AG09319 (cell line): ENCODE results near the gene ARHGAP8.

Experiments
- DNase-seq: peaks from one replicate; pipeline ENCODE4 v3.0.0-alpha.2; 2010; ENCODE audit warnings: low read depth; ENCODE audit errors: extremely low read depth
- CTCF ChIP-seq: IDR thresholded peaks from 2 replicates; pipeline ENCODE4 v1.5.1; 2011; ENCODE audit warnings: low read depth, mild to moderate bottlenecking, inconsistent platforms, low read length, moderate library complexity

ARHGAP8 gene

DNA sequence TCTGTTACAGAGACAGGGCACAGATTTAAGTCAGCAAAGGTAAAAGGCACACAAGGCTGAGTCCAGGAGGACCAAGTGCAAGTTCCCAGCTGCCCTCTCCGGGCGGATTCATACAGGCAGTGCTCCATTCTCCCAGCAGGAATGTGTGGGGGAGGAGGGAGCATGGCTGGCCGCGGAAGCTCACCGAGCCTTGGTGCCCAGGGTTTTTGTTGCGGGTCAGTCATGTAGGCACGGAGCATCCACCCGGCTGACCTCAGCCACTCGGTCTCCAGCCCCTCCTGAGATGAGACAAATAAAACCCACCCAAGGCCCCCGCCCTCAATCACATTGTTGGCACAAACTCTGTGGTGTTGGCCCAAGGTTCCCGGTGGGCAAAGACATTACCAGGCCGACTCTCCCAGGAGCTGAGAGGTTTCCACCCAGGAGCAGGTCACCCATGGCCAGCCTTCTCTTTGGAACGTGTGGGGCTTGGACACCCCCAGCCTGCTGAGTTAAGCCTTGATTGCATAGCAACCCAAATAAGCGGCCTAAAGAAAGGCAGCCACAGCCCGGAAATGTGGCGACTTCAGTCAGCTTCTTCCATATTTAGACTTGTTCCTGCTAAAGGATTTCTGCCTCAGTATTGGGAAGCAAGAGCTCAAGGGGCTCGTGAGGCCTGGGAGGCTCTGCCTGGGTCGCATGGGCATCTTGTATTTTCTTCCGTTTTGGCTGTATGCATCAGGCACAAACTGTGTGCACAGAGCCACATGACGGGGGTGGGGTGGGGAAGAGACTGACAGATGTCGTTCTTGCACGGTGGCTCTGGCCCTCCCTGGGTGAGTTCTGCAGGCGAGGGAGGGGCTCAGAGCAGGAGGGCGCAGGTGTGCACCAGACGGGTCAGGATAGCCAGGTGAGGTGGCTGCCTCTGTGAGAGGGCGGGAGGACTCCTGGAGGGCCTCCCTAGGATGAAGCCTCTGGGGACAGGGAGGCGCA lies 63.0 kb downstream of the ARHGAP8 start:
- no peak for DNase-seq
- no peak for TF ChIP-seq CTCF

GRCh38 chr22:44816141-44816540 lies 63.8 kb downstream of the ARHGAP8 start:
- no peak for TF ChIP-seq CTCF
- DNase-seq: no peak

- DNase-seq: no peak
Observed at GRCh38 chr22:44818727-44819126, 66.4 kb downstream of the ARHGAP8 start.

GRCh38 chr22:44819966-44820631 lies 67.7 kb downstream of the ARHGAP8 start:
- DNase-seq: no peak
- no peak for TF ChIP-seq CTCF

More at GRCh38 chr22:44818727-44819126, 66.4 kb downstream of the ARHGAP8 start:
- no peak for TF ChIP-seq CTCF

DNA sequence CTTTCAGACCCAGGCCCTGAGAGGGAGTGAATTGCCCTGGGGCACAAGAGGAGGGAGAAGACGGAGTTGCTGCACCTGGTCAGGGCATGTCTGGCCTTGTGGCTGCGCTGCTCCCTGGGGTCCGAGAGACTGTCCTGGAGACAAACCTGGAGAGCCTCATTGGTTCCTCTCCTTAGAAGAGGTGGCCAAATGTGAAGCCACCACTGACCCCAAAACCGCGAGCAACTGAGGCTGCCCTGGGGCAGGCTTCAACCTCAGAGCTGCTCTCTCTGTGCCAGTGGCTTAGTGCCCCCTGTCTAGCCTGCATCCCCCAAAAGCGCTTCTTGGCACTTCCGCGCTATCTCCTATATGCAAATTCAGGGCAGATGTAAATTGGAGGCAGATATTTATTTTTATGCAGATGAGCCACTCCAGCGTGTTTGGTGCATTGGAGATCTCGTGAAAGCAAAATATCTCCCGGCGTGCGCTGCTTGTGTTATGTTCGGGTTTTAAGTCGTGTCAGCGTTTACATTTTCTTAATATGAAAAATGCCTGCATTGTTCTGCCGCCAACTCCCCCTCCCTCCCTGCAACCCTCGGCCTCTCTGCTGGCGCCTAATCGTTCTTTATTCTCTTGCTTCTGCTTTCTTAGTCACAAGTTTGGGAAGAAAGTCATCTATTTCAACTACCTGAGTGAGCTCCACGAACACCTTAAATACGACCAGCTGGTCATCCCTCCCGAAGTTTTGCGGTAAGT lies 69.5 kb downstream of the ARHGAP8 start:
- TF ChIP-seq CTCF: no peak
- no peak for DNase-seq

GRCh38 chr22:44822534-44822933 lies 70.2 kb downstream of the ARHGAP8 start:
- TF ChIP-seq CTCF: no peak
- no peak for DNase-seq

GRCh38 chr22:44823396-44823795 lies 71.0 kb downstream of the ARHGAP8 start:
- DNase-seq: no peak
- no peak for TF ChIP-seq CTCF
